NK-92 (cell line): Measurements from ENCODE around the gene ASPN.

Source experiments
- DNase-seq: peaks from one replicate; lab custom pipeline; 2025; ENCODE audit not compliant: unreplicated experiment; lab: John Stamatoyannopoulos, UW

Gene ASPN

GRCh38 chr9:92482329-92482728, at the start of gene ASPN:
Gene ASPN, minus strand, starts transcription at chr9:92482506.
- DNase-seq = no peak

- DNase-seq = no peak
Observed at GRCh38 chr9:92530893-92531292, 48.6 kb upstream of the ASPN start.

- DNase-seq = no peak
Observed at GRCh38 chr9:92529124-92529523, 46.8 kb upstream of the ASPN start.

- DNase-seq = no peak
Observed at GRCh38 chr9:92528522-92528849, 46.2 kb upstream of the ASPN start.

- no peak for DNase-seq
Observed at GRCh38 chr9:92527832-92528521, 45.7 kb upstream of the ASPN start.

- no peak for DNase-seq
Observed at GRCh38 chr9:92527291-92527828, 45.1 kb upstream of the ASPN start.

GRCh38 chr9:92525306-92525705, 43.0 kb upstream of the ASPN start:
- no peak for DNase-seq

- no peak for DNase-seq
Observed at GRCh38 chr9:92524881-92525280, 42.6 kb upstream of the ASPN start.

- no peak for DNase-seq
Observed at GRCh38 chr9:92522983-92523970, 41.0 kb upstream of the ASPN start.

- no peak for DNase-seq
Observed at GRCh38 chr9:92520837-92521236, 38.5 kb upstream of the ASPN start.

GRCh38 chr9:92518199-92518598, 35.9 kb upstream of the ASPN start:
- no peak for DNase-seq

GRCh38 chr9:92517046-92517445, 34.7 kb upstream of the ASPN start:
- no peak for DNase-seq

GRCh38 chr9:92516521-92516920, 34.2 kb upstream of the ASPN start:
- no peak for DNase-seq

GRCh38 chr9:92514635-92515034, 32.3 kb upstream of the ASPN start:
- no peak for DNase-seq

- DNase-seq = no peak
Observed at GRCh38 chr9:92513349-92513748, 31.0 kb upstream of the ASPN start.

GRCh38 chr9:92512622-92513021, 30.3 kb upstream of the ASPN start:
- DNase-seq = no peak

- no peak for DNase-seq
Observed at GRCh38 chr9:92510747-92511146, 28.4 kb upstream of the ASPN start.

GRCh38 chr9:92509050-92509449, 26.7 kb upstream of the ASPN start:
- DNase-seq = no peak

- DNase-seq = no peak
Observed at GRCh38 chr9:92508018-92508820, 25.9 kb upstream of the ASPN start.

- no peak for DNase-seq
Observed at GRCh38 chr9:92507496-92507895, 25.2 kb upstream of the ASPN start.

GRCh38 chr9:92507005-92507404, 24.7 kb upstream of the ASPN start:
- DNase-seq = no peak
